ENCODE data around the gene ATP2B2.

The ATP2B2 gene

DNA sequence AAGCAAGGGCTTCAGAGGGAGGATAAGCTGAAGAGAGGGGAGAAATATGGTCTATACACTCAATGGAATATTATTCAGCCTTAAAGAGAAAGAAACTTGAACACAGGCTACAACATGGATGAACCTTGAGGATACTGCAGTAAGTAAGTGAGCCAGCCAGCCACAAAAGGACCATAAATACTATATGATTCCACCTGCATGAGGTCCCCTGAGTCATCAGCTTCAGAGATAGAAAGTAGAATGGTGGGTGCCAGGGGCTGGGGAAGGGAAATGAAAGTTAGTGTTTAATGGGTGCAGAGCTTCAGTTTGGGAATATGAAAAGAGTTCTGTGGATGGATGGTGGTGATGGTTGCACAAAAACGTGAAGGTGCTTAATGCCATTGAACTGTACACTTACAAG lies 116.0 kb downstream of the ATP2B2 start:
- no peaks in the 10 kb centered on the region for H3K79me1 ChIP-seq (ENCODE audit: low read length)
- H4K91ac ChIP-seq (ENCODE audit: low read depth, low read length): no peak overlapping the region
- no peak overlapping the region for H2AFZ ChIP-seq (ENCODE audit: insufficient read depth, low read length, poor library complexity)
- H3K9me3 ChIP-seq (ENCODE audit: insufficient read depth, low read depth, low read length): peaks cover 34% of the 10 kb centered on the region
- no peak overlapping the region for H2BK5ac ChIP-seq (ENCODE audit: low read depth, low read length, poor library complexity)
- no peaks in the 10 kb centered on the region for H3K36me3 ChIP-seq (ENCODE audit: control insufficient read depth in 1 of 2, insufficient read depth in 2 of 2, low read length in 2 of 2)
- no peak overlapping the region for H3K18ac ChIP-seq (ENCODE audit: low read length)
- no peak overlapping the region for H2BK12ac ChIP-seq (ENCODE audit: low read length)
- WGBS (ENCODE audit: extremely low coverage, insufficient coverage, insufficient read length): no CpG with 5 or more reads among the region's 1 CpG
- H3K27me3 ChIP-seq (ENCODE audit: insufficient read depth, low read length): no peaks in the 10 kb centered on the region
- H3K4me1 ChIP-seq (ENCODE audit: control insufficient read depth in 1 of 2, insufficient read depth in 2 of 2, low read length in 2 of 2): no peaks in the 10 kb centered on the region
- no peak overlapping the region for H4K12ac ChIP-seq (ENCODE audit: low read depth, low read length)
- H3K4me3 ChIP-seq (ENCODE audit: low read depth, low read length): no peak overlapping the region
- H3K4ac ChIP-seq (ENCODE audit: low read depth, low read length): no peak overlapping the region
- H3K23ac ChIP-seq (ENCODE audit: low read length): no peak overlapping the region
- H3K9ac ChIP-seq (ENCODE audit: low read length): no peak overlapping the region
- H3K27ac ChIP-seq (ENCODE audit: low read depth, low read length): no peak overlapping the region
- no peak overlapping the region for H3K4me2 ChIP-seq (ENCODE audit: low read length)
- no peak overlapping the region for H2AK5ac ChIP-seq (ENCODE audit: low read length)
- no peak overlapping the region for H2BK120ac ChIP-seq (ENCODE audit: insufficient read depth, low read length, poor library complexity)
- H4K8ac ChIP-seq (ENCODE audit: low read depth, low read length): no peak overlapping the region
- H3K14ac ChIP-seq (ENCODE audit: low read length): no peak overlapping the region
- no peaks in the 10 kb centered on the region for H3K79me2 ChIP-seq (ENCODE audit: control insufficient read depth, insufficient read depth, low read length, poor library complexity)
- DNase-seq: no peak

DNA sequence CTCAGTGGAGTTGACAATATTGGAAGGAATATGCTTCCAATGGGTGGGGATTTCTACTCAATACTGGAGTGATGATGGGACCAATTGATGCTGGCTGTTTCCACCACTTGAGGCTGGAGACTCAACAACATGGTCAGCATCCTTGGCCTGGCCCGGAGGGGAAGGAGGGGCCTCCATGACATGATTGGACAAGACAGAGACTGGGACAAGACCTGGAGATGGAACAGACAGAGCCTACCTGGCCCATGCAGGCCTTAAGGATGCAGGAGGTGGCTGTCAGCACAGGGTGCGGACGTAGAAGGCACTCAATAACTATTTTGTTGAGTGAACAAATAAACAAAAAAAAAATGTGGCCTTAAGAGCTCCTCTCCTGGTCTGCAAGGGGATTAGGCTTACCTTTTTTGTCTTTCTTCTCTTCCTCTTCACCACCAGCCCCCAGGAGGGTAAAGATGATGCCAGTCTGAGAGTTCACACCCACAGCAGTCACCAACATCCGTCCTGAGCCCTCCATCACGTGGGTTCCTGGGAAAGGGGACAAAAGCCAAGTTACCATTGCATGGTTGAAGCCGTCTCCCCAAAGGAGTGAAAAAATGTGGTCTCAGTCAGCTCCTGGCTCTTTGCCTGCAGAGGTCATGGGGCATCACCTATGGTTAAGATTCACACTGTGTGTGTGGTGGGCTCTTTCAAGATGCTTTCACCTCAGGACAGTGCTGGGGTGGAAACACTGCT lies 117.3 kb downstream of the ATP2B2 start:
- Histone ChIP-seq H2AK5ac (ENCODE audit: low read length) (no peak overlapping the region), H3K79me1 (ENCODE audit: low read length) (no peaks in the 10 kb centered on the region), H3K9me3 (ENCODE audit: insufficient read depth, low read depth, low read length) (peaks cover 34% of the 10 kb centered on the region), H4K91ac (ENCODE audit: low read depth, low read length) (no peak overlapping the region), H4K12ac (ENCODE audit: low read depth, low read length) (no peak overlapping the region), H3K14ac (ENCODE audit: low read length) (no peak overlapping the region), H2BK12ac (ENCODE audit: low read length) (no peak overlapping the region), H4K8ac (ENCODE audit: low read depth, low read length) (no peak overlapping the region), H3K18ac (ENCODE audit: low read length) (no peak overlapping the region), H3K27ac (ENCODE audit: low read depth, low read length) (no peak overlapping the region), H2AFZ (ENCODE audit: insufficient read depth, low read length, poor library complexity) (no peak overlapping the region), H3K4me2 (ENCODE audit: low read length) (no peak overlapping the region), H2BK120ac (ENCODE audit: insufficient read depth, low read length, poor library complexity) (no peak overlapping the region), H3K4ac (ENCODE audit: low read depth, low read length) (no peak overlapping the region), H2BK5ac (ENCODE audit: low read depth, low read length, poor library complexity) (no peak overlapping the region), H3K79me2 (ENCODE audit: control insufficient read depth, insufficient read depth, low read length, poor library complexity) (no peaks in the 10 kb centered on the region), H3K23ac (ENCODE audit: low read length) (no peak overlapping the region), H3K9ac (ENCODE audit: low read length) (no peak overlapping the region), H3K4me1 (ENCODE audit: control insufficient read depth in 1 of 2, insufficient read depth in 2 of 2, low read length in 2 of 2) (no peaks in the 10 kb centered on the region), H3K27me3 (ENCODE audit: insufficient read depth, low read length) (no peaks in the 10 kb centered on the region), H3K36me3 (ENCODE audit: control insufficient read depth in 1 of 2, insufficient read depth in 2 of 2, low read length in 2 of 2) (no peaks in the 10 kb centered on the region), H3K4me3 (ENCODE audit: low read depth, low read length) (no peak overlapping the region)
- no CpG with 5 or more reads among the region's 6 CpGs for WGBS (ENCODE audit: extremely low coverage, insufficient coverage, insufficient read length)
- no peak for DNase-seq

DNA sequence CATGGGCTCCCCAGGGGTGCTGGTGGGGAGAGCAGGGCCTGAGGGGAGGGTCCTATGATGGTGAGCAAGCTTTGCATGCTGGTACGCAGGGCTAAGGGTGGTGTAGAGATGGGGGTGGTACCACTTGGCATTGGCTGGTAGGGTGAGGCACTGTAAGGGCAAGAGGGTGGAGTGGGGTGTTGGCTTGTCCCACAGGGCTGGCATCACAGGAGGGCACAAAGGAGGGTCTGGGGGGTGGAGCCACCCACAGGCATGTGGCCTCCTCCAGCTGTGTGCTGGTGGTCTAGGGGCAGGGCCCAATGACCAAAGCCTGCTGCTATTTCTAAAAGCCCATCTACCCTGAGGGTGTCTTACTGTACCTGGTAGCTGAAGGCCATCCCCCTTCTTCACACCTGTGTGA lies 119.3 kb downstream of the ATP2B2 start:
- H4K12ac ChIP-seq (ENCODE audit: low read depth, low read length): no peak overlapping the region
- H2AFZ ChIP-seq (ENCODE audit: insufficient read depth, low read length, poor library complexity): no peak overlapping the region
- WGBS (ENCODE audit: extremely low coverage, insufficient coverage, insufficient read length): no CpG with 5 or more reads among the region's 1 CpG
- H3K23ac ChIP-seq (ENCODE audit: low read length): no peak overlapping the region
- H3K4me2 ChIP-seq (ENCODE audit: low read length): no peak overlapping the region
- H3K27ac ChIP-seq (ENCODE audit: low read depth, low read length): no peak overlapping the region
- H3K4me3 ChIP-seq (ENCODE audit: low read depth, low read length): no peak overlapping the region
- H3K79me2 ChIP-seq (ENCODE audit: control insufficient read depth, insufficient read depth, low read length, poor library complexity): no peaks in the 10 kb centered on the region
- H2BK120ac ChIP-seq (ENCODE audit: insufficient read depth, low read length, poor library complexity): no peak overlapping the region
- no peak overlapping the region for H2AK5ac ChIP-seq (ENCODE audit: low read length)
- no peak overlapping the region for H3K14ac ChIP-seq (ENCODE audit: low read length)
- H3K79me1 ChIP-seq (ENCODE audit: low read length): no peaks in the 10 kb centered on the region
- H3K4ac ChIP-seq (ENCODE audit: low read depth, low read length): no peak overlapping the region
- H3K27me3 ChIP-seq (ENCODE audit: insufficient read depth, low read length): no peaks in the 10 kb centered on the region
- H3K9me3 ChIP-seq (ENCODE audit: insufficient read depth, low read depth, low read length): peaks cover 32% of the 10 kb centered on the region
- H4K8ac ChIP-seq (ENCODE audit: low read depth, low read length): no peak overlapping the region
- H3K9ac ChIP-seq (ENCODE audit: low read length): no peak overlapping the region
- H3K36me3 ChIP-seq (ENCODE audit: control insufficient read depth in 1 of 2, insufficient read depth in 2 of 2, low read length in 2 of 2): no peaks in the 10 kb centered on the region
- no peak overlapping the region for H3K18ac ChIP-seq (ENCODE audit: low read length)
- H2BK12ac ChIP-seq (ENCODE audit: low read length): no peak overlapping the region
- no peaks in the 10 kb centered on the region for H3K4me1 ChIP-seq (ENCODE audit: control insufficient read depth in 1 of 2, insufficient read depth in 2 of 2, low read length in 2 of 2)
- H2BK5ac ChIP-seq (ENCODE audit: low read depth, low read length, poor library complexity): no peak overlapping the region
- no peak for DNase-seq
- H4K91ac ChIP-seq (ENCODE audit: low read depth, low read length): no peak overlapping the region

DNA sequence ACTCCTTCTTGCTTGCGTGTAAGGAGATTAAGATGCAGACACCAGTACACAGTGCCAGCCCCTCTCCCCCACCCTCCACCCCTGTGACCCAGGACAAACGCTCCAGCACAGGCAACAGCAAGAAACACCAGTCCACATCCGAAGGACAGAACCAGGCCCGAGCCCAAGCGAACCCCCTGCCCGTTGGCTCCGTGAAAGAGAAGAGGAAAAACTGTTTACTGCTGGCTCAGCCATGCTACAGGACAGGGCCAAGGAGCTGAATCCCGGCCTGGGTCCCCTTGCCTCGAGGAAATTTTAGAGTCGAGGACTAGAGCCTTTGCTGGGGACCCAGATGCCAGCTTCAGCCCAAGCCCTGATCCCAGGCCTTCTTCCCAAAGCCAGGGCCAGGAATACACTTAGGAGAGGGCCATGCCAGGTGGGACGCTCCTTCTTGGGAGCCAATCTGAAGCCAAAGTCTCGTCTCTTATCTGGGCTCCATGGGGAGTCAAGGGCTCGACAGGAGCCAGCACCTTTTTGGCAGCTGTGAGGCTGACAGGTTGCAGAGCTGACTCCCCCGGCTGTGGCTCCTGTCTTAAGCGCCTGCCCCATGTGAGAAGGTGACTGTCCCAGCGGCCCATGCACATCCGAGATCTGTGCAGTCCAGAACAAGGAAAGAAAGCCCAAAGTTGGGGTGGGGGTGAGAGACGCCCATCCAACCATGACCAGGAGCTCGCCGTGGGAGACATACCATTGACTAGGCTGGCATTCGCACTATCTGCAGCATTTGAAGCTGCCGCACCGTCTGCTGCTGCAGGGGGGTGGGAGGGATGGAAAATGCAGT lies 120.6 kb downstream of the ATP2B2 start:
- Histone ChIP-seq H3K4me2 (ENCODE audit: low read length) (no peak overlapping the region), H3K9me3 (ENCODE audit: insufficient read depth, low read depth, low read length) (peaks cover 27% of the 10 kb centered on the region), H3K79me1 (ENCODE audit: low read length) (no peaks in the 10 kb centered on the region), H3K36me3 (ENCODE audit: control insufficient read depth in 1 of 2, insufficient read depth in 2 of 2, low read length in 2 of 2) (no peaks in the 10 kb centered on the region), H2AFZ (ENCODE audit: insufficient read depth, low read length, poor library complexity) (no peak overlapping the region), H4K91ac (ENCODE audit: low read depth, low read length) (no peak overlapping the region), H3K4me1 (ENCODE audit: control insufficient read depth in 1 of 2, insufficient read depth in 2 of 2, low read length in 2 of 2) (no peaks in the 10 kb centered on the region), H3K18ac (ENCODE audit: low read length) (no peak overlapping the region), H3K9ac (ENCODE audit: low read length) (no peak overlapping the region), H3K4me3 (ENCODE audit: low read depth, low read length) (no peak overlapping the region), H3K4ac (ENCODE audit: low read depth, low read length) (no peak overlapping the region), H2BK12ac (ENCODE audit: low read length) (no peak overlapping the region), H3K23ac (ENCODE audit: low read length) (no peak overlapping the region), H2AK5ac (ENCODE audit: low read length) (no peak overlapping the region), H4K8ac (ENCODE audit: low read depth, low read length) (no peak overlapping the region), H4K12ac (ENCODE audit: low read depth, low read length) (no peak overlapping the region), H3K27ac (ENCODE audit: low read depth, low read length) (no peak overlapping the region), H3K14ac (ENCODE audit: low read length) (no peak overlapping the region), H3K27me3 (ENCODE audit: insufficient read depth, low read length) (no peaks in the 10 kb centered on the region), H2BK5ac (ENCODE audit: low read depth, low read length, poor library complexity) (no peak overlapping the region), H3K79me2 (ENCODE audit: control insufficient read depth, insufficient read depth, low read length, poor library complexity) (no peaks in the 10 kb centered on the region), H2BK120ac (ENCODE audit: insufficient read depth, low read length, poor library complexity) (no peak overlapping the region)
- WGBS (ENCODE audit: extremely low coverage, insufficient coverage, insufficient read length): no CpG with 5 or more reads among the region's 23 CpGs
- DNase-seq: no peak
